ENCODE data around the gene ADGRG1.

- no peak for TF ChIP-seq CTCF (IDR thresholded peaks at IDR 0.05; ENCODE audit: insufficient read depth, low read depth, low read length)
- no peak for TF ChIP-seq EZH2 (IDR thresholded peaks at IDR 0.05; ENCODE audit: insufficient read depth, low read length)
Measured at GRCh38 chr16:57614944-57615343, 13.5 kb upstream of the ADGRG1 start.
